GM19023 (cell line): ENCODE results near the gene PLEKHF1.
A peak's percentile ranks its signal among the peaks of the same experiment; 100 is the strongest.
"Not testable (repeated sequence)": the region's sequence is repeated elsewhere in the genome, so short reads cannot be mapped to it uniquely, and the experiment has no call there.

ENCODE experiments used
- ATAC-seq: cut with Tn5 transposase; IDR thresholded peaks from one replicate; pipeline ENCODE4 v1.9.1; 2021; ENCODE audit warnings: mild to moderate bottlenecking, moderate library complexity; ENCODE audit not compliant: unreplicated experiment

PLEKHF1 gene

GRCh38 chr19:29665215-29665825 lies at the start of gene PLEKHF1:
TSS of gene PLEKHF1 (plus strand) at chr19:29665461. CDS start at chr19:29673840, 8,379 bp downstream.
- peak; percentile 92 for ATAC-seq

- no peak for ATAC-seq
These were observed 49.3 kb upstream of the PLEKHF1 start for GRCh38 chr19:29615891-29616425.

- no peak for ATAC-seq
These were observed 48.7 kb upstream of the PLEKHF1 start for GRCh38 chr19:29616541-29616940.

- ATAC-seq: no peak
These were observed 47.6 kb upstream of the PLEKHF1 start for GRCh38 chr19:29617366-29618266.

- ATAC-seq: no peak
These were observed 46.8 kb upstream of the PLEKHF1 start for GRCh38 chr19:29618434-29618833.

- ATAC-seq: no peak
These were observed 46.4 kb upstream of the PLEKHF1 start for GRCh38 chr19:29618871-29619270.

- ATAC-seq: no peak
These were observed 44.3 kb upstream of the PLEKHF1 start for GRCh38 chr19:29620931-29621351.

GRCh38 chr19:29622166-29623070 lies 42.8 kb upstream of the PLEKHF1 start:
- ATAC-seq: peak; percentile 45

- no peak for ATAC-seq
These were observed 41.4 kb upstream of the PLEKHF1 start for GRCh38 chr19:29623726-29624488.

GRCh38 chr19:29624489-29625185 lies 40.6 kb upstream of the PLEKHF1 start:
- ATAC-seq: no peak

- ATAC-seq: no peak
These were observed 40.0 kb upstream of the PLEKHF1 start for GRCh38 chr19:29625186-29625651.

- no peak for ATAC-seq
These were observed 38.9 kb upstream of the PLEKHF1 start for GRCh38 chr19:29626386-29626785.

- ATAC-seq: not testable (repeated sequence)
These were observed 38.4 kb upstream of the PLEKHF1 start for GRCh38 chr19:29626832-29627231.

- ATAC-seq: no peak
These were observed 36.4 kb upstream of the PLEKHF1 start for GRCh38 chr19:29628661-29629385.

- no peak for ATAC-seq
These were observed 35.3 kb upstream of the PLEKHF1 start for GRCh38 chr19:29629836-29630534.

- no peak for ATAC-seq
These were observed 34.6 kb upstream of the PLEKHF1 start for GRCh38 chr19:29630655-29631054.

- no peak for ATAC-seq
These were observed 33.8 kb upstream of the PLEKHF1 start for GRCh38 chr19:29631450-29631849.

- ATAC-seq: no peak
These were observed 31.3 kb upstream of the PLEKHF1 start for GRCh38 chr19:29634002-29634401.
